Activated B cell treated with CpG ODN at 0.5 μM for 24 hours (primary cell): ENCODE results near the gene MBD6. TPM values are rescaled to one million over a fixed set of nuclear protein-coding genes. Genes with fewer than 3 reads are reported as not detected.

Source experiments
- ATAC-seq: fragments of 200-7000 bp; cut with Tn5 transposase; one replicate; pipeline ENCODE4 v1.10.0; 2021; ENCODE audit warnings: low read depth, mild to moderate bottlenecking, moderate library complexity
- CTCF ChIA-PET: fragments of 350-600 bp; sonication (Branson Sonifier 250); formaldehyde crosslinking; loops from one replicate; lab custom pipeline; 2021; ENCODE audit warnings: antibody characterized with exemption; lab: Charles Lee
- POLR2A ChIA-PET: fragments of 350-600 bp; sonication (Branson Sonifier 250); formaldehyde crosslinking; loops from one replicate; lab custom pipeline; 2021; ENCODE audit warnings: antibody characterized with exemption; lab: Charles Lee
- DNase-seq: peaks from one replicate; pipeline ENCODE4 v3.0.0; 2022
- H3K27ac Mint-ChIP-seq: one replicate; pipeline ENCODE4 v1.8.0; 2020; ENCODE audit warnings: mixed read lengths
- H3K27me3 Mint-ChIP-seq: one replicate; pipeline ENCODE4 v1.8.0; 2021; ENCODE audit warnings: mixed read lengths
- H3K36me3 Mint-ChIP-seq: one replicate; pipeline ENCODE4 v1.8.0; 2021; ENCODE audit warnings: low read depth, mixed read lengths
- H3K4me1 Mint-ChIP-seq: one replicate; pipeline ENCODE4 v1.8.0; 2021; ENCODE audit warnings: mixed read lengths
- H3K4me3 Mint-ChIP-seq: one replicate; pipeline ENCODE4 v1.8.0; 2020; ENCODE audit warnings: mild to moderate bottlenecking, mixed read lengths
- H3K9me3 Mint-ChIP-seq: one replicate; pipeline ENCODE4 v1.8.0; 2020; ENCODE audit warnings: mixed read lengths
- CTCF ChIP-seq: fragments of 200-600 bp; IDR thresholded peaks from one replicate; pipeline ENCODE4 v1.8.0; 2022; ENCODE audit warnings: antibody characterized with exemption, mild to moderate bottlenecking
- intact Hi-C: fragments of 100-400 bp; cut with micrococcal nuclease; formaldehyde crosslinking; loops from one replicate; pipeline ENCODE4 v1.15.1; 2024
- total RNA-seq: library from RNA; stranded (reverse); gene quantifications from 2 replicates; pipeline ENCODE4 v1.2.3, GENCODE V29; 2022

Gene MBD6
- total RNA-seq, 1 donor from 2014 or later, result 105 TPM

- CTCF ChIA-PET, result no interaction called here
Measured at GRCh38 chr12:57549203-57549908, 26.7 kb downstream of the MBD6 start.

DNA sequence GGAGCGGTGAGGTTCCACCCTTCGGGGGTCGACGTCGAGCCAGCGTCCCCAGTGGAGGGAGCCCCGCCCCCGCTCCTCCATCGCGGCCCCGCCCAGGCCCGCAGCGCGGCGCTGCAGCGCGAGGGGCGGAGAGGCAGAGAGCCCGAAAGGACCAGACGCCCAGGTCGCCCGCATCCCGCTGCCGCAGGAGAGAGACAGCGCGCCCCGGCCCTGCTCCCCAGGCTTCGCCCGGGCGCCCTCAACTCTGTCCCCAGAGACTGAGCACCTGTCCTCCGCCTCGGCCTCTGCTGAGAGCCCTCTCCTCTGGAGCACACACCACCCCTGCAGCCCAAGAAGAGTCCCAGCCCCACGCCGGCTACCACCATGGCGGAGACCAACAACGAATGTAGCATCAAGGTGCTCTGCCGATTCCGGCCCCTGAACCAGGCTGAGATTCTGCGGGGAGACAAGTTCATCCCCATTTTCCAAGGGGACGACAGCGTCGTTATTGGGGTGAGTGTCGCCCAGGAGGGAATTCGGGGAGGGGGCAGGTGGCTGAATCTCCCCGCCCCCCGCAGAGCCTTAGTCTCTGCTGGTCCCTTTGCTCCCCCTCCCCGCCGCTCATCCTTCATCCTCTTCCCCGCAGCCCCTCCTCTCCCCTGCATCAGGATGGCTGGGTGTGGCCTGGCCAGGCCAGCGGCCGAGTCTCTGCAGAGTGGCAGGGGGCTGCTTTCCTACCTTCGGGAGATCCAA lies 27.5 kb downstream of the MBD6 start, which contains the start of gene KIF5A:
KIF5A (plus strand) TSS at position 136 of the 732 bp plus-strand sequence; CDS start at position 364, 228 bp downstream.
- intact Hi-C loops, result no loop called here
- no peak within 1 kb of the TSS for H3K27ac Mint-ChIP-seq
- ChIA-PET CTCF (no interaction called here), POLR2A (no interaction called here)
- no peak for TF ChIP-seq CTCF
- peaks cover 10% of the 10 kb centered on the region for H3K27me3 Mint-ChIP-seq
- ATAC-seq, result peak; percentile 44
- peak; percentile 55 for DNase-seq
- H3K36me3 Mint-ChIP-seq, result peaks cover 9% of the 10 kb centered on the region
- peak within 1 kb of the TSS; percentile 75 for H3K4me3 Mint-ChIP-seq
- no peaks in the 10 kb centered on the region for H3K9me3 Mint-ChIP-seq
- H3K4me1 Mint-ChIP-seq, result peaks cover 31% of the 10 kb centered on the region

More at GRCh38 chr12:57549203-57549908, 26.7 kb downstream of the MBD6 start:
- Mint-ChIP-seq H3K9me3 (no peaks in the 10 kb centered on the region), H3K27ac (no peak overlapping the region), H3K36me3 (peaks cover 12% of the 10 kb centered on the region), H3K27me3 (peaks cover 10% of the 10 kb centered on the region), H3K4me1 (peaks cover 31% of the 10 kb centered on the region), H3K4me3 (peak overlapping the region; percentile 75)
- POLR2A ChIA-PET, result no interaction called here
- no peak for TF ChIP-seq CTCF
- DNase-seq (no peak), ATAC-seq (no peak)
- intact Hi-C loops, result no loop called here

- H3K36me3 Mint-ChIP-seq, result peaks cover 6% of the 10 kb centered on the region
- peaks cover 26% of the 10 kb centered on the region for H3K4me1 Mint-ChIP-seq
- TF ChIP-seq CTCF, result no peak
- ChIA-PET POLR2A (no interaction called here), CTCF (no interaction called here)
- ATAC-seq (no peak), DNase-seq (no peak)
- H3K4me3 Mint-ChIP-seq, result peak overlapping the region; percentile 75
- no peak overlapping the region for H3K27ac Mint-ChIP-seq
- no peaks in the 10 kb centered on the region for H3K9me3 Mint-ChIP-seq
- peaks cover 10% of the 10 kb centered on the region for H3K27me3 Mint-ChIP-seq
- intact Hi-C loops, result no loop called here
Measured at GRCh38 chr12:57550641-57551549, 28.3 kb downstream of the MBD6 start.

DNA sequence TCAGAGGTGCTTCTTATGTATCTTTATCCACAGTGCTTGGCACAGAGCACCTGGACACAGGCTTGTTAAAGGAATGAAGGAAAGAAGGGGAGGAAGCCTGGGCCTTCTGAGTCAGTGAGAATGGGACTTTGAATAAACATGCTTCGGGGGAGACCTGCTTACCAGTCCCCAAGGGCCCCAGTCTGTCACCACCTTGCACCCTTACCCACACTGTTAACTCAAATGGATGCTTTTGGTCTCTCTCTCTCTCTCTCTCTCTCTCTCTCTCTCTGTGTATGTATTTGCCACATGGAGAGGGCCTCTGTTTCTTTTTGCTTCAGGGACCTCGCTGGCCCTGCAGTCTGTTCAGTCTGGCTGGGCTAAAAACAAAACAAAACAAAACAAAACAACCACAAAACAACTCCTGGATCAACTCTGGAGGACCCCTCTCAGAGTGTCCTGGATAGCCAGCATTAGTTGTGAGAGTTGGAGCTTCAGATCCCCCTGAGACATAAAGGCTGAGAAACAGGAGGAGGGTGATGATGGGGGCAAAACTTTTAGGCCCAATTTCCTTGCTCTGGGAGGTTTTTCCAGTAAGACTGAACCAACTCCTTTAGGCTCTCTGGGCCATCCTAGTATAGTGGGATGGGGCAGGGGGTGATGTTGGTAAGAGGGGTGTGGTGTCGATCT lies 29.1 kb downstream of the MBD6 start:
- ATAC-seq (no peak), DNase-seq (no peak)
- intact Hi-C loops, result no loop called here
- no peak for TF ChIP-seq CTCF
- H3K4me3 Mint-ChIP-seq, result no peak overlapping the region
- H3K27ac Mint-ChIP-seq, result no peak overlapping the region
- peaks cover 10% of the 10 kb centered on the region for H3K27me3 Mint-ChIP-seq
- no peaks in the 10 kb centered on the region for H3K9me3 Mint-ChIP-seq
- CTCF ChIA-PET, result no interaction called here
- POLR2A ChIA-PET, result no interaction called here
- peaks cover 18% of the 10 kb centered on the region for H3K4me1 Mint-ChIP-seq
- peaks cover 3% of the 10 kb centered on the region for H3K36me3 Mint-ChIP-seq
